ENCODE data around the gene CACHD1.
"Not testable (repeated sequence)": the region's sequence is repeated elsewhere in the genome, so short reads cannot be mapped to it uniquely, and the experiment has no call there.

CACHD1 gene

DNA sequence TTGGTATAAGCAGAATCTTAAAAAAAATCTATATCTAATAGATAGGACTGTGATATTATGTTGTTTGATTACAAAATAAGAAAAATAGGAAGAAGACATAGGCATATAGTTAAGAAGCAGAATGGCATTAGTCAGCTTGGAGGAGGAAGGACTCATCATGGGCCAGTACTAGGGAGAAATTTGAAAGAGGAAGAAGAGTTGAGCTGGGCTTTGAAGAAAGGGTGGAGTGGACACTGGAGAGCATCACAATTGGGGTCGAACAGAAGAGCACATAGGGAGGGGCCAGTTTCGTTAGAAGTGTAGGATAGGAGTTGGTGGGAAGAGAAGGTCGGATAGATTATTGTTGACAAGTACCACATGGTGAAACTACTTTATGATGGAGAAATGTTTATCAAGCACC is 129.3 kb downstream of the CACHD1 start:
- no peak for DNase-seq

DNA sequence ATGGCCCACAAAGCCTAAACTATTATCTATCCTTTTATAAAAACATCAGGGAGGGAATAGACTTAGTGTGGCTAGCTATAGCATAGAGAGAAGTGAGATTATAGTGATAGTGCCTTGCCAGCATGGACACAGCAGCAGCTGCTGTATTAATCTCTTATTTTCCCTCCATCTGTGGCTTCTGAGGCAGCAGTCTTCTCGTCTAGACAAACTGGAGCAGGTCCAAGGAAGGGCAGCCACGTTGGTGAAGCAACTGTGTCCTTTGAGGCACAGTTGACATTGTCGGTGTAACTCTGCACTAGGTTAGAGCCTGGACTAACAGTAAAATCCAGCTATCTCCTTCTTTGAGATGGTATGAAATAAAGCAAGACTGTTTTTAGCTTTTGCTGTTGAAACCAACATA is 131.3 kb downstream of the CACHD1 start:
- peak; percentile 31 to 57 for DNase-seq

DNA sequence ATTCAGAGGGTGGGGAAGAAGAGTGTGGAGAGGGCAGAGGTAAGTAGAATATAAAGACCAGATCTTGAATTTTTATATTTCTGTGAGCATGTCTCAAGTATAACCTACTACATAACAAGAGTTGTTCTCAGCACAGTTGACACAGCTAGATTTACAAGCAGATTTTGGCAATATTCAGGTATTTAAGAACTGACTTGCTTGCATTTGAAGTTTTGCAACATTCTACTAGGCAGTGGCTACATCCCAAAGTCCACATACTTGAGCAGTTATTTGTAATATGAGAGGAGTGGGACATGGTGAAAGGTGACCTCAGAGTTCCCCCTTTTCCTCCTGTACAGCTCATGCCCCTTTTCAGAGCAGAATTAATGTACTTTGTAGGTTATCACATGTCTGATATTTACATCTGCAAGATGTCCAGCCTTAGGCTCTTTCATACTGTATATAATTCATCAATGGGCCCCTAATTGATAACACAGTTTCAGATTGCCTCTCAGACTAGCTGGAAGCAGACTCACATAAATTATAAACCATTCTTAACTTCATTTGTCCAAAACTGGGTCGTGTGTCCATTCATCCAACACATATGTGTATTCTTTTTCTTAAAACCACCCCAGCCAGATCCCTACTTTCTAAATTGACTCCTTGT is 138.2 kb downstream of the CACHD1 start:
- DNase-seq, result no peak

DNA sequence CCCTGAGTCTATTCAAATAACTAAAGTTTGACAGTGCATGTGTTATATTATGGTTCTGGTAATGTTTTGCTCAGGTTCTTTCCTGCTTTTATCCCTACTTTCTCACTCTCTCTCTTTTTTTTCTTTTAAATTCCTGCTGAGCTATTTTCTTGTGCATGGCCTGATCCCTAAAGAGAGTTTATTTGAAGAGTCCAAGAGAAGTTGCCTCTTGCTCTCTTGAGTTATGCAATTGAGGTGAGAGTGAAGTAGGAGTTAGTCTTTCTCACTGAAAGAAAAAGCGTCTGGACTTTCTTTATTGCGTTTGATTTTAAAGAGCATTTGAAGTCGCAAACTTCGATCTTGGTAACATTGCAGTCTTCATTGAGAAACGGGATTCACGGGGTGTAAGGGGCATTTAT is 138.7 kb downstream of the CACHD1 start:
- no peak for DNase-seq

DNA sequence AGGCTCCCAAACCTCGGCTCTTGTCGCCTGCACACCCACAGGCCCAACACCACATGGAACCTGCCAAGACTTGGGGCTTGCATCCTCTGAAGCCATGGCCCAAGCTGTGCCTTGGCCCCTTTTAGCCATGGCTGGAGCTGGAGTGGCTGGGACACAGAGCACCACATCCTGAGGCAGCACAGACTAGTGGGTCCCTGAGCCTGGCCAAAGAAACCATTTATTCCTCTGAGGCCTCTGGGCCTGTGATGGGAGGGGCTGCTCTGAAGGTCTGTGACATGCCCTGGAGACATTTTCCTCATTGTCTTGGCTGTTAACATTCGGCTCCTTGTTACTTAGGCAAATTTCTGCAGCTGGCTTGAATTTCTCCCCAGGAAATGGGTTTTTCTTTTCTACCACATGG is 141.0 kb downstream of the CACHD1 start:
- not testable (repeated sequence) for DNase-seq

DNA sequence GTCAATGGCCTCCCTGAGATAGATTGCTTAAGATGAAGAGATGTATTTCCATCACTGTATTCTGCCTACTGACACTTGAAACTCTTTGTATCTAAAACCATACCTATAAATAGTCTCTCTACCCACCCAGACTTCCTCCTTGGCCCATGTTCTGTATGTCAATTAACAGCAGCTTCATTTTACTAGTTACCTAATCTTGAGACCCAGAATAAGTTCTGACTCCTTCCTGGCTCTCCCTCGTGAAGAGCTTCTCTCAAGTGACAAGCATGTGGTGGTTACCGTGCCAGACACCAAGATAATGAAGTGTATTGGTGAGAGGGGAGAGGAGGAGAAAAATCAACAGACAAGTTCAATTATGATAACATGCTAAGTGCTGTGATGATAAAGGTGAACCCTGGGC is 146.1 kb downstream of the CACHD1 start:
- no peak for DNase-seq

DNA sequence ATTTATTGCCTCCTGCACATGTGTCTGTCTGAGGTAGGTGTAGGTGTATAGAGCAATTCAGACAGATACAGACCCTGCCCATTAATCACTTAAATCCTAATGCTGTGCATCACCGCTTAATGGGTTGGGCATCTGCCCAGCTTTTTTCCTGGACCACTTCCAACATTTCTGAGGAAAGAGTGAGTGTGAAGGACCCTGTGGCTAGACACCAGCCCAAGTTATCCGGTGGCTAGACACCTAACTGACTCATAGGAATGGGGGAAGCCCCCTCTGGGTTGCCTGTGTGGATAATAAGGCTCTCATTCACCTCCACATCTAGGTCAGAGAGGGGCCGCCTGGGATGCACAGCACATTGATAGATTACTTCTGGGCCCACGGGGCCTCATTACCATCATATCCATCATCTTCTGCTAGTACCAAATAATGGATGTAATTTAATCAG is 153.8 kb downstream of the CACHD1 start:
- DNase-seq, result peak; percentile 62 to 82

DNA sequence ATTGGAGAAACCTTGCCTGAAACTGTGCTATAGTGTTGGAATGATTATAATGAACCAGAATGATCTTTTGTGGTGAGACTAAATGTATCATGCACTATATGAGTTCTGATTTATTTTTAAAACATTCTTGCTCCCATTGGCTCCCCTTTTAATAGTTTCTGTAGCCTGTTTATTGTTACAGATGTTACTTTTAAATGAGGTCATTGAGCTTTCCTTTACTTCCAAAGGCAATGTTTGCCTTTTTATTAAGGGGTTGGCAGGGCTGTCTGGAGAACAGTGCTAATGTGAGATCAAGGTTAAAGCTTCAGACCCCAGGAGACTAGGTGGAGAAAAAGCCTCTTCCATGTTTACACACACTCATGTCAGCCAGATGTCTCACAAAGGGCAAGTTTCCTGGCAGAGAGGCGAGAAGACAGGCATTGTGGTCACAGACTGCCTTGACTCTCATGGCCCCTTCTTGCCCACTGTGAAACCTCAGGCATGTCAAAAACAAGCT is 154.3 kb downstream of the CACHD1 start:
- no peak for DNase-seq

DNA sequence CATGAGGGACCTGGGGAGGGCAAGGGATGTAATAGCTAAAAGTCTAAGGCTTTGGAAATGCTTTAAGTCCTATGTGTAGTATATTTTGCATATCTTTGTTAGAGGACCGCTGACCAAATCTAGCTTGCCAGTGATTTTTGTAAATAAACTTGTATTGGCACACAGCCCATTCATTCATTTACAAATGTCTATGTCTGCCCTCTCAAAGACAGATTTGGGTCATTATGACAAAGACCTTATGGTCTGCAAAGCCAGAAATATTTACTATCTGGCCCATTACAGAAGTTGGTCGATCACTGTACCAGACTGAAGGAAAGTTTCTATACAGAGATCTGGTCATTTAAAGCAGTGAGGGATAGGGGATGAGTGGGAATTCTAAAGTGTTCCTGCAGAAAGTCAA is 154.9 kb downstream of the CACHD1 start:
- DNase-seq, result no peak

DNA sequence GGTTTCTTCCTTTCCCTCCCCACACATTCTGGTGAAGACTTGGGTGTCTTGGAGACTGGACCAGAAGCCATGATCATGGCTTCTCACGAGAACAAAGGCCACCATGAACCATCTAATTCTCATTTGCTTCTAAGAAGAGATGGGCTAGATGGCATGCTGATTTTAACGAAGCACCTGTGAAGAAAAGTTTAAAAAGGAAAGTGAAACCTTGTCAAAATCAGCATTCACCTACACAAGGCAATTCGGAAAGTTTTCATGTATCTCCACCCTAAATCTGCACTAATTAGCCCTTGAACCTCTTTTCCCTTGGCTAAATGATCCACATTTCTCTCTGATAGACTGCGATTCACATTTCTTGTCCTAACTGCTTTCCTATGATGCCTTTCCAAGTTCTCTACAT is 160.7 kb downstream of the CACHD1 start:
- DNase-seq, result no peak

DNA sequence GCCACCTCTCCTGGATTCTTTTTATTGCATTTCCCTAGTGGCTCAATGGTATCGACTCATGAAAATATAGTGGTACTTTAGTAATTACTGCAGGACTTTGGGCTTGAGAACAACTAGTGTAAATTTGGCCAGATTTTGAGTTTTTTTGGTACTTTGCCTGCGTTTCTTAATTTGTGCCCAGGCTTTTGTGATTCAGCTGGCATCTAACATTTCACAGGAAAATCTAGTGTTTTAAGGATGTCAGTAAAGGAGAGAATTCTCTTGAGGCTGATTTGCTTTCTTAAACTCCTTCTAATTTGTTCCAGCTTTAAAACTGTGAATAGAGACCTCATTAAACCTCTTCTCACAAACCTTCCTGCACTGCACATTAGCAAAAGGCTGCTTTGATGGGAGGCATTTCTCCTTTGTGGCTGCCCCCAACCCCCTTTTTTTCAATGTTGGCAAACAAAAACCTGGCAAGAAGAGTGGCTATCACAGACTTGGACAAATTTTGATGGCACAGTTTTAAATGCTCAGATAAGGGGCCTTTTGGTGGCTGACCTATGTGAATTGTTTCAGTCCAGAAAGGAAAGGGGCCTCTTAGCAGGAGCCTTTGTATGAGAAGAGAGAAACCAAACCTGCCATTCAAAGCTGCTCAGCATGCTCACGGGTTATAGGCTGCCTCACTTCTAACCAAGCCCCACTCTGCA is 161.6 kb downstream of the CACHD1 start:
- DNase-seq, result no peak

DNA sequence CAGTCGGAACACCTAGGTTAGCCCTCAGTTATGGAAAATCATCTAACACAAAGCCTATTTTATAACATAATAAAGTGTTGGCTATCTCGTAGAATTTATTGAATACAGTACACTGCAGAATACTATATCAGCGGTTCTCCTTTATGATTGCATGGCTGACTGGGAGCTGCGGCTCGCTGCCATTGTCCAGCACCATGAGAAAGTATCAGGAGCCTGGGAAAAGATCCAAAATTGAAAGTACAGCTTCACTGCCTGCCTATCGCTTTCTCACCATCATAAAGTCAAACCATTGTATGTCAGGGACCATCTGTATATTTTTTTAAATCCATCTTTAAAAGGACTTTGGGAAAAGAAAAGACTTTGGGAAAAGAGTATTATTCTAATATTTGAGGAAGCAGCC is 163.0 kb downstream of the CACHD1 start:
- DNase-seq, result no peak

DNA sequence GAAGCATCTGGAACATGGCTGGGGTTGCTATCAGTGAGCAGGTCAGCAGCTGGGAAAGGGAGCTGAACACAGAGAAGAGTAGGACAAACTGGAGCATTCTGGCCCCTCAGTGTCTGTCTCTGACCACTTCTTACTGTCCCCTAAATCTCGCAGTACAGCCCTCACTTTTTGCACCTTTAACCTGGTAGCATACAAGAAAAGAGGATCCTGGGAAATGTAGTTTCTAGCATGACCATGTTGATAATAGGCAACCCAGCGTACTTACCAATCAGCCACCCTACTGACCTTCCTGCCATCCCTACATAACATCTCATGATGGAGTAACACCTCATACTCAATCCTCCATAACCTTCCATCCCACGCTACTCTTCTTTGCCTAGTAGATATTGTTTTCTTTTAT is 175.8 kb downstream of the CACHD1 start:
- DNase-seq, result no peak

DNA sequence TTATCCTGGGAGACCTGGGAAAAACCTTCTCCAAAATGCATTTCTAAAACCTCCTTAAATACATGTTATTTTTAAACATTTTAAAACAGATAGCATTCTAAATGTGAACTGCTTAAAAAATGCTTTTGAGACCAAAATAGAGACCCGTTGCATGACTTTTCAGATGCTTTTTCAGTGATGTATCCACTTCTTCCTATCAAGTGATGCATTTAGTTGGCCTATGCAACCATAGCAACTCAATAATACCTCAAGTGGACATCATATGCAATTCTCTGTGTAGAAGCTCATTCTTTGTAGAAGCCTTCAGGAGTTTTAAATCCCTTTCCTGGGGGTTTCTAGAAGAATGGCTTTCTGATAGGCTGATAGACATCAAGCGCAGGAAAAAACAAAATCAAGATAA is 180.5 kb downstream of the CACHD1 start:
- no peak for DNase-seq

DNA sequence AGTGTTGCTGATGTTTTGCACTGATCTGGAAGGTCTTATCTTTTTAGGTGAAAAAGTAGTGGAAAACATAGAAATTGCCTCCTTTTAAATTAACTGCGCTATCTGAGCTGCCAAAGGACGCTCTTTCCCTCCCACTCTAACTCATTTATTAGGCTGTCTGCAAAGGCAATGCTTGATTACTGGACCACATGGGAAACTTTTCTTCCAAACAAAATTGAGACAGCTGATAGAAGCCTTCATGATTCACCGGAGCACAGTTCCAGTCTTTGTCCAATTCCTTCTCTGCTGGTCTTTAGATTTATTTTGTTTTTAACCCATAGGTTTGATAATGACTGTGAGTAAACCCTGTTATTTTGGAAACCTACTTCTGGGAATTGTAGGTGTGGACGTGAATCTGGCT is 181.9 kb downstream of the CACHD1 start:
- DNase-seq, result no peak

DNA sequence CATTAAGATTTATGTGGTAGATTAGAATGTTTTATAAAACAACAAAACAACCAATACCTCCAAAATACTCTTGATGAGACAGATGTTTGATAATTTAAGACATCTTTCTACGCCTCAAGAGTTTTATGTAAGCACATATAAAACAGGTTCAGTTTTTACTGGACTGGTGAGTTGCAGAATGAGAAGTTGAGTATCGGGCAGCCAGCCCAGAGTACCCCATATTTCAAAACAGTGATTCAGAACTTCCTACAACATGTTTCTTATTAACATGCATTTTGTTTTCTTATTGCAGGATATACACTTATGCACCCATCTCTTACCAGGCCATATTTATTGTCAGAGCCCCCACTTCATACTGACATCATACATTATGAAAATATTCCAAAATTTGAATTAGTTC is 183.5 kb downstream of the CACHD1 start:
- no peak for DNase-seq

DNA sequence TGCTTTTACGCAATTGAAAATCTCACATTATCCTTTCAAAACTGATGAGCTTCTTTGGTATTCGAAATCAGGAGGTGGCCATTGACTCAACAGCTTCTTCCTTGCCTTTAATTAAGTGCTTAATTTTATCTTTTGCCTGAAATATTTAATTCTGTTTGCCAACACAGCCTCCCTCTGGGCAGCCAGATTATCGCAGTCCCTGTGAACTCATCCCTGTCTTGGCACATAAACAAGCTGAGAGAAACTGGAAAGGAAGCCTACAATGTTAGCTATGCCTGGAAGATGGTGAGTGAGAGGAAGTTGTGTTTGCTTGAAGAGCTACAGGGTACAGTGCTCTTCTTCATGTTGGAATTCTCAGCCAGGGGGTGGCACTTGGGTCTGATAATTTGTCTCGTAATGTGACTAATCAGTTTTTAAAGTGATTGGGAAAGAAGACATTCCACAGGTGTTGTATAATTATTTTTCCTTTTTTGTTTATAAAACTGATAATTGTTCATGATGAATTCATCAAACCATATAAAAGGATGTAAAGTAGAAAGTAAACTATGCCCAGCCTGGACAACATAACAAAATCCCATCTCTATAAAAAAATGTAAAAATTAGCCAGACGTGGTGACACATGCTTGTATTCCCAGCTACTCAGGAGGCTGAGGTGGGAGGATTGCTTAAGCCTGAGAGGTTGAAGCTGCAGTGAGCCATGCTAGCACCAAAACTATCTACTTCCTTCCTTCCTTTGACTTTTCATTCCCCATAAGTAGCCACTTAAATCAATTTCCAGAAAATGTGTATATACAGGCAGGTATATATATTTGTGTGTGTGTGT is 184.8 kb downstream of the CACHD1 start:
- peak in 1 of 2 experiments; percentile 3 for DNase-seq

DNA sequence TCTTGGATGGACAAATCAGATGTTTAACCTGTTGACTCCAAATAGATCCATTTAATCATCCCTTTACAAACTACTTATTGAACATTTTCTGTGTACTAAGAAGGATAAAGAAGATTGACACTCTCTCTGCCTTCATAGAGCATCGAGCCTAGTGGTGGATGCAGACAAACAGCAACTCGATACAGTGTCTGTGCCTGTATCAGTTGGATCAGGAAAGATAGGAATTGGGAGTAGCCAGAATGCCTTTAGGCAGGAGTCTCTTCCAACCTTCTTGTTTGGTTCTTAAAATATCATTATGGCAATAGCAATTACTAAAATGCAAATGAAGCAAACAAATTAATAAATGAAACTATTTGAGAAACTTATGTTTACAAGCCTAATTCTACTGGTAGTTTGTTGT is 185.9 kb downstream of the CACHD1 start:
- no peak for DNase-seq

DNA sequence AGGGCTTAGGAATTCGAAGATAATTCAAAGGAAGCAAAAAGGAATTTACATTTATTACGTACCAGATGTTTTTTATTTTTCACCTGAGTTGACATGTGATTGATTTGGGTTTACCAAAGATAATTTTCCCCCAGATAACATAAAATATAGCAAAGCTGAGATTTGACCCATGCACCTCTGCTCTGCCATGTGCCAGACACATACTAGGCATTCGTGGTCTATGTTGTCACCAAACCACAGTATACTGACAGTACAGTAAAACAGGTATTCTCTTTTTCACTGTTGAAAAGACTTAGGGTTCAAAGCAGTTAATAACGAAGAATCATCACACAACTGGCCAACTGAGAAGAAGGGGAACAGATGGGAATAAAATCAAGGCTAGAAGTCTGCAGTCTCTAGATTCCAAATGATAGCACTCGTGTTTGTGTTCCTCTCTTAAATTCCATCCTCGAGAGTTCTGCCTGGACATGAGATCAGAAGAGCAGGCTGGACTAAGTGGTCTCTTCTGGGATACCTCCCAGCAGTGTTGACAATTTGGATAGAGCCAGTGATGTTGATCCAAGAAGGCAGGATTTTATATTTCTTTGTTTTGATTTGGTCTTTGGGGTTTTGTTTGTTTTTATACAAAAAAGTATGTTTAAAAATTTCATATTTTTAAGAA is 189.7 kb downstream of the CACHD1 start:
- no peak for DNase-seq

DNA sequence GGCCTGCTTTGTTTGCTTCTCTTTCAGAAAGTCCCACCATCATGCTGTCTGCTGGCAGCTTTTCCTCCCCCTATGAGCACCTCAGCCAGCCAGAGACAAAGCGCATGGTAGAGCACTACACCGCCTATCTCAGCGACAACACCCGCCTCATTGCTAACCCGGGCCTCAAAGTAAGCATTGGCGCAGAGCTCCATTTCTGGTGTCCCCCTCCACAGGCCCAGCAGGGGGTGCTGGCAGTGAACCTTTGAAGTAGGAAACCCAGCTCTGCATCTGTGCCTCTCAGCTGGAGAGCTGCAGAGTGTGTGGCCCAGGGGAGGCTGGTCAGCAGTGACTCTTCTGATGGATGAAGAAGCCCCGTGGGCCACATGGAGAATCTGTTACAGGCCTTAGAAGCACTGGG is 193.7 kb downstream of the CACHD1 start:
- DNase-seq, result no peak

DNA sequence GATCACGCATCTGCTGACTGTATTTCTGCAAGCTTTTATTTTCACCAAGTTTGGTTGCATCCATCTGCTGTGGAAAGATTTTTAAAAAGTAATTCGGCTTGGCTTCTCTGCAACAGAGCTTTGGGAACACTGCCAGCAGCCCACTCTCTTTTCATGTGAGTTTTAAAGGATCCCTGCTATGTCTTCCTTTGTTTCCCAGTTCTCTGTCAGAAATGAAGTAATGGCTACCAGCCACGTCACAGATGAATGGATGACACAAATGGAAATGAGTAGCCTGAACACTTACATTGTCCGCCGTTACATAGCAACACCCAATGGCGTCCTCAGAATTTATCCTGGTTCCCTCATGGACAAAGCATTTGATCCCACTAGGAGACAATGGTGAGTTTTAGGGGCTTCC is 194.4 kb downstream of the CACHD1 start:
- DNase-seq, result no peak

DNA sequence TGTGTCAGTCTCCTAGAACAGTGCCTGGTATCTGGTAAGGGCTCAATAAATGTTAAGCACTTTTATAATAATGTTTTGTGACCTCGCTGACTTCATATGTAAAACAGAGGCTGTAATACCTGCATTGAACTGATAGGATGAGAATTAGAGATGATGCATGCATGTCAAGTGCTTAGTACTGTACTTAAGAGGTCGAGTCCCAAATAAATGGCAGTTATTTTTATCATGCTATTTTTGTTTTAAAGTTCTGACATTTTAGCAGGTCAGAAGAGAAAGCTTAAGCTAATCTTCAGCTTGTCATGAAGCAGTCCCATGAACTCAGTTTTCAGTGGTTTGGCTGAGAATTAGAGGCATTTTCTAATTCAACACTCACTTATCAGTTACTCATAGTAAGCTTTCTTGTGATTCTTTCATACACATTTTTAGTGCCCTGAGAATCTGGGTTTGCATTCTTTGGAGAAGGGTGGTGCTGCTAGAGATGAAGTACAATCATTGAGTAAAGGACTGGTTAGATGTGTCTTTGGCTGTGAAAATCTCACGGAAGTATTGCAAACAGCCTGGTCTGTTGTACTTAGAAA is 199.3 kb downstream of the CACHD1 start:
- no peak for DNase-seq

Measured in NCI-H524 (cell line).